Right cardiac atrium (tissue), 5 donors: Measurements from ENCODE around the gene TMEM253. TPM values are rescaled to one million over a fixed set of nuclear protein-coding genes. Genes with fewer than 3 reads are reported as not detected.

ENCODE experiments used
- ATAC-seq, 2 donors: fragments of 200-7000 bp; cut with Tn5 transposase; one replicate each; pipeline versions ENCODE4 v1.8.0 to v1.9.1; 2020; ENCODE audit warnings: moderate library complexity in 2 of 2, mild to moderate bottlenecking in 1 of 2
- DNase-seq, 3 donors: peaks; one replicate each; pipeline ENCODE4 v3.0.0-alpha.2; 2020
- H3K27ac ChIP-seq: one replicate; pipeline ENCODE4 v1.5.1; 2013; ENCODE audit warnings: mild to moderate bottlenecking, low read length, control low read depth, moderate library complexity
- H3K27me3 ChIP-seq: one replicate; pipeline ENCODE4 v1.6.1; 2013; ENCODE audit not compliant: control insufficient read depth, insufficient read depth
- H3K4me1 ChIP-seq: one replicate; pipeline ENCODE4 v1.6.1; 2013; ENCODE audit warnings: low read length; ENCODE audit not compliant: control insufficient read depth, insufficient read depth
- H3K4me3 ChIP-seq: one replicate; pipeline ENCODE4 v1.5.1; 2013; ENCODE audit warnings: low read length, control low read depth
- H3K9me3 ChIP-seq: one replicate; pipeline ENCODE4 v1.6.1; 2013; ENCODE audit warnings: low read length; ENCODE audit not compliant: control insufficient read depth
- WGBS: extraction: QIAGEN DNeasy Blood & Tissue Kit; methylation state at CpG from one replicate; pipeline ENCODE4 v1.1.7; 2013; 5-methylcytosine and 5-hydroxymethylcytosine counted together
- intact Hi-C, 4 donors: fragments of 100-400 bp; cut with DNase I; formaldehyde crosslinking; loops; one replicate each; pipeline versions ENCODE4 v1.11.0 to v1.14.0; 2022 to 2023
- polyA plus RNA-seq: library from polyadenylated mRNA; stranded (reverse); fragments of 200-250 nt; gene quantifications from one replicate; pipeline ENCODE4 v1.2.3, GENCODE V29; 2013
- total RNA-seq, 4 donors: library from RNA; stranded (reverse); fragmentation: NEBNext Ultra II Directional; extraction: Animal tissue kit (Norgen Biotek cat#: 25700); gene quantifications; one replicate each; pipeline ENCODE4 v1.2.1, GENCODE V29; 2021
- donor health status: healthy with polysubstance abuse.
- donor health status: DM: no; HTN: yes; CAD: no.
- donor health status: DM: no; HTN: no; CAD: no.
- donor health status: DM: no; HTN: yes; CAD: no; lungs with severe emphysema.
- donor health status: DM: yes; HTN: yes; CAD: no.

The TMEM253 gene
- total and polyA plus RNA-seq, 5 donors = 0.28 to 0.63 (median 0.29) TPM

DNA sequence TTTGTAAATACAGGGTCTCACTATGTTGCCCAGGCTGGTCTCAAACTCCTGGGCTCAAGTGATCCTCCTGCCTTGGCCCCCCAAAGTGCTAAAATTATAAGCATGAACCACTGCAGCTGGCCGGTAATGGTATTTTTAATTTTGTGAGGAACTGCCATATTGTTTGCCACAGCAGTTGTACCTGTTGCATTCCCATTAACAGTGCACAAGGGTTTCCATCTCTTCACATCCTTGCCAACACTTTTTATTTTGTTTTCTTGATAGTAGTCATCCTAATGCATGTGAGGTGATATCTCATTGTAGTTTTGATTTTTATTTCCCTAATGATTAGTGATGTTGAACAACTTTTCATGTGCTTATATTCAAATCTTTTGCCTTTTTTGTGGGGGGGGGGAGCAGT lies 41.5 kb downstream of the TMEM253 start:
- H3K4me3 ChIP-seq = no peak overlapping the region
- ATAC-seq = no peak
- intact Hi-C loops = no loop called here
- no peaks in the 10 kb centered on the region for H3K27me3 ChIP-seq
- no peaks in the 10 kb centered on the region for H3K4me1 ChIP-seq
- H3K9me3 ChIP-seq = peaks cover 2% of the 10 kb centered on the region
- no peak for DNase-seq
- WGBS = 94% methylated on average over 1 of the region's 1 CpG
- no peak overlapping the region for H3K27ac ChIP-seq

DNA sequence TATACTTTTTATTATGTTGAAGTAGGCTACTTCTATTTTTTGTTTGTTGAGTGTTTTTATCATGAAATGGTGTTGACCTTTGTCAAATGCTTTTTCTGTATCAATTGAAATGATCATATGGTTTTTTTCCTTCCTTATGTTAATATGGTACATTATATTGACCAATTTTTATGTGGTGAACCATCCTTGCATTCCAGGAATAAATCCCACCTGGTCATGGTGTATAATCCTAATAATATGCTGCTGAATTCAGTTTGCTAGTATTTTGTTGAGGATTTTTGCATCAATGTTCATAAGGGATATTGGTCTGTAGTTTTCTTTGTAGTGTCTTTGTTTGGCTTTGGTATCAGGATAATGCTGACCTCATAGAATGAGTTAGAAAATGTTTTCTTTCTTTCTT lies 44.6 kb downstream of the TMEM253 start:
- DNase-seq = no peak
- H3K4me3 ChIP-seq = no peak overlapping the region
- no peak for ATAC-seq
- intact Hi-C loops = no loop called here
- no peaks in the 10 kb centered on the region for H3K4me1 ChIP-seq
- H3K27ac ChIP-seq = no peak overlapping the region
- H3K9me3 ChIP-seq = peaks cover 2% of the 10 kb centered on the region
- H3K27me3 ChIP-seq = no peaks in the 10 kb centered on the region

DNA sequence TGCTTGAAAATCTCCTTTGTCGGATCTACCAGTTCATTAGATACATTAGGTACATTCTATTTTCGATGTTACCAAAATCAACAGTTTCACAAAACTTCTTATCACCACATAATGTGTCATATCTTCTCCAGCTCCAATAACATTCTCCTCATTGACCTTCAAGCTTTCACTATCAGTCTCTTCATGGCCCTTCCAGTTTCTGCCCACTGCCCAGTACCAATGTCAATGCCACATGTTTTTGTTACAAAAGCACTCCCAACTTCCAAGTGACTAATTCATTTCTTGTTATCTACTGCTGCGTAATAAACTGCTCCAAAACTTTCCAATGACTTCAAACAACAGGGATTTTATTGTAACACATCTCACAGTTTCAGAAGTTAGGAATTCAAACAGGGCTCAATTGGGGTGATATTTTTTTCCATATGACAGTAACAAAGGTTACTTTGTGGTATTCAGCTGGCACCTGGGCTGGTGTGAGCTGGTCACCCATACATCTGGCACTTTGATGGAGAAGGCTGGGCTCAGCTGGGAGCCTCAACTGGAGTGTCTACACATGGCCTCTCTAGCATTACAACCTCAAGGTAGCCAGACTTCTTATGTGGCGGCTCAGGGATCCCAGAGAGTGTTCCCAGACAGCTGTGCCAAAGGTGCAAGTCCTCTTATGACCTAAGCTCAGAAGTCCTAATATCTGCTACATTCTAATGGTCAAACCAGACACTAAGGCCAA lies 48.9 kb downstream of the TMEM253 start:
- H3K4me1 ChIP-seq = no peaks in the 10 kb centered on the region
- H3K27me3 ChIP-seq = no peaks in the 10 kb centered on the region
- ATAC-seq (no peak), DNase-seq (no peak)
- intact Hi-C loops = no loop called here
- 79% methylated on average over 4 of the region's 4 CpGs for WGBS
- H3K9me3 ChIP-seq = peaks cover 2% of the 10 kb centered on the region
- H3K4me3 ChIP-seq = no peak overlapping the region
- H3K27ac ChIP-seq = no peak overlapping the region

Other genes with a start within 250 kb of the TMEM253 start
- gene RNASE3, start 209.7 kb upstream of the TMEM253 start, total RNA-seq = under 1 TPM in 1 of 4 donors, not detected in 3; 0.69 TPM
- 0.14 TPM for gene RNASE3, start 209.7 kb upstream of the TMEM253 start, polyA plus RNA-seq
- 10 to 100 TPM in 1 of 4 donors, 1 to 10 TPM in 3; 2.3 to 10.0 (median 5.1) TPM for gene RNASE2, start 145.6 kb upstream of the TMEM253 start, total RNA-seq
- 3.8 TPM for gene RNASE2, start 145.6 kb upstream of the TMEM253 start, polyA plus RNA-seq
- gene METTL17, start 111.1 kb upstream of the TMEM253 start, total RNA-seq = 10 to 100 TPM; 27.0 to 42.4 (median 37.7) TPM
- gene METTL17, start 111.1 kb upstream of the TMEM253 start, polyA plus RNA-seq = 39.4 TPM
- under 1 TPM in 2 of 4 donors, not detected in 2; 0.29 to 0.35 TPM for gene SLC39A2, start 101.8 kb upstream of the TMEM253 start, total RNA-seq
- 0.16 TPM for gene SLC39A2, start 101.8 kb upstream of the TMEM253 start, polyA plus RNA-seq
- 100 to 1,000 TPM; 219 to 368 (median 330) TPM for gene NDRG2, start 76.0 kb upstream of the TMEM253 start, total RNA-seq
- 351 TPM for gene NDRG2, start 76.0 kb upstream of the TMEM253 start, polyA plus RNA-seq
- 1 to 10 TPM in 3 of 4 donors, under 1 TPM in 1; 0.56 to 1.7 (median 1.1) TPM for gene TPPP2, start 70.8 kb upstream of the TMEM253 start, total RNA-seq
- 0.43 TPM for gene TPPP2, start 70.8 kb upstream of the TMEM253 start, polyA plus RNA-seq
- gene RNASE13, start 66.3 kb upstream of the TMEM253 start, total RNA-seq = not detected
- not detected for gene RNASE13, start 66.3 kb upstream of the TMEM253 start, polyA plus RNA-seq
- gene RNASE7, start 58.7 kb upstream of the TMEM253 start, total RNA-seq = not detected
- gene RNASE7, start 58.7 kb upstream of the TMEM253 start, polyA plus RNA-seq = not detected
- not detected for gene RNASE8, start 43.2 kb upstream of the TMEM253 start, total RNA-seq
- gene RNASE8, start 43.2 kb upstream of the TMEM253 start, polyA plus RNA-seq = not detected
- 10 to 100 TPM; 19.8 to 25.8 (median 21.0) TPM for gene ARHGEF40, start 30.8 kb upstream of the TMEM253 start, total RNA-seq
- gene ARHGEF40, start 30.8 kb upstream of the TMEM253 start, polyA plus RNA-seq = 15.1 TPM
- 10 to 100 TPM; 49.1 to 62.4 (median 56.1) TPM for gene ZNF219, start 2.4 kb upstream of the TMEM253 start, total RNA-seq
- 68.6 TPM for gene ZNF219, start 2.4 kb upstream of the TMEM253 start, polyA plus RNA-seq
- gene OR5AU1, start 55.0 kb downstream of the TMEM253 start, total RNA-seq = not detected
- not detected for gene OR5AU1, start 55.0 kb downstream of the TMEM253 start, polyA plus RNA-seq
- gene HNRNPC, start 168.4 kb downstream of the TMEM253 start, total RNA-seq = 100 to 1,000 TPM; 241 to 308 (median 289) TPM
- gene HNRNPC, start 168.4 kb downstream of the TMEM253 start, polyA plus RNA-seq = 334 TPM
- gene RPGRIP1, start 179.0 kb downstream of the TMEM253 start, total RNA-seq = 1 to 10 TPM in 1 of 4 donors, under 1 TPM in 3; 0.20 to 1.0 (median 0.61) TPM
- 0.27 TPM for gene RPGRIP1, start 179.0 kb downstream of the TMEM253 start, polyA plus RNA-seq